Thyroid gland (tissue), 4 donors: Measurements from ENCODE around the gene DPP4.

Source experiments
- CTCF ChIP-seq, 6 experiments: fragments of 200-600 bp in 3 of 6; fragments of 450-650 bp in 3 of 6; sonication (generic) in 3 of 6; IDR thresholded peaks; one replicate each; pipeline ENCODE4 v1.5.1; 2016 to 2019; ENCODE audit warnings: antibody characterized with exemption in 6 of 6, mild to moderate bottlenecking in 2 of 6, inconsistent platforms in 1 of 6, moderate library complexity in 1 of 6
- POLR2A ChIP-seq, 2 donors: fragments of 450-650 bp; IDR thresholded peaks; one replicate each; pipeline ENCODE4 v1.6.1; 2017; ENCODE audit warnings: antibody characterized with exemption in 2 of 2, mild to moderate bottlenecking in 2 of 2, moderate library complexity in 1 of 2

- TF ChIP-seq CTCF (IDR thresholded peaks at IDR 0.05) = no peak
- no peak for TF ChIP-seq POLR2A (IDR thresholded peaks at IDR 0.05)
These were observed 11.3 kb upstream of the DPP4 start for GRCh38 chr2:162085090-162085891.
